Body of pancreas (tissue), 4 donors: Measurements from ENCODE around the gene HOXB2.

ENCODE experiments used
- CTCF ChIP-seq, 7 experiments: fragments of 450-650 bp in 4 of 7; fragments of 200-600 bp in 3 of 7; sonication (generic) in 3 of 7; IDR thresholded peaks; one replicate each; pipeline ENCODE4 v1.5.1; 2016 to 2019; ENCODE audit warnings: antibody characterized with exemption in 7 of 7
- POLR2A ChIP-seq, 3 donors: fragments of 450-650 bp; IDR thresholded peaks; one replicate each; pipeline ENCODE4 v1.6.1; 2016; ENCODE audit warnings: antibody characterized with exemption in 3 of 3, mild to moderate bottlenecking in 2 of 3

GRCh38 chr17:48574505-48575065 is 29.7 kb upstream of the HOXB2 start:
- TF ChIP-seq CTCF (IDR thresholded peaks at IDR 0.05) (no peak), POLR2A (IDR thresholded peaks at IDR 0.05) (no peak)
